GM18873 (cell line): Measurements from ENCODE around the gene KIR3DL1.
"Not testable (repeated sequence)": the region's sequence is repeated elsewhere in the genome, so short reads cannot be mapped to it uniquely, and the experiment has no call there.

Experiments
- ATAC-seq: cut with Tn5 transposase; IDR thresholded peaks from one replicate; pipeline ENCODE4 v1.9.1; 2021; ENCODE audit warnings: mild to moderate bottlenecking, moderate library complexity, moderate number of reproducible peaks; ENCODE audit not compliant: unreplicated experiment, low FRiP score

Gene KIR3DL1

DNA sequence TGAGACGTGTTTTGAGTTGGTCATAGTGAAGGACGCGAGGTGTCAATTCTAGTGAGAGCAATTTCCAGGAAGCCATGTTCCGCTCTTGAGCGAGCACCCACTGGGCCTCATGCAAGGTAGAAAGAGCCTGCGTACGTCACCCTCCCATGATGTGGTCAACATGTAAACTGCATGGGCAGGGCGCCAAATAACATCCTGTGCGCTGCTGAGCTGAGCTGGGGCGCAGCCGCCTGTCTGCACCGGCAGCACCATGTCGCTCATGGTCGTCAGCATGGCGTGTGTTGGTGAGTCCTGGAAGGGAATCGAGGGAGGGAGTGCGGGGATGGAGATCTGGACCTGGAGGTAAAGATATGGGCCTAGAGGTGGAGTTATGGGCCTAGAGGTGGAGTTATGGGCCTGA is at the start of gene KIR3DL1:
Gene KIR3DL1 (plus strand): TSS at position 218 of the 400 bp plus-strand sequence.
- not testable (repeated sequence) for ATAC-seq

DNA sequence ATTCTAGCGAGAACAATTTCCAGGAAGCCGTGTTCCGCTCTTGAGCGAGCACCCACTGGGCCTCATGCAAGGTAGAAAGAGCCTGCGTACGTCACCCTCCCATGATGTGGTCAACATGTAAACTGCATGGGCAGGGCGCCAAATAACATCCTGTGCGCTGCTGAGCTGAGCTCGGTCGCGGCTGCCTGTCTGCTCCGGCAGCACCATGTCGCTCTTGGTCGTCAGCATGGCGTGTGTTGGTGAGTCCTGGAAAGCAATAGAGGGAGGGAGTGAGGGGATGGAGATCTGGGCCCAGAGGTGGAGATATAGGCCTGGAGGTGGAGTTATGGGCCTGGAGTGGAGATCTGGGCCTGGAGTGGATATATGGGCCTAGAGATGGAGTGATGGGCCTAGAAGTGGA is 46.6 kb upstream of the KIR3DL1 start, which contains the start of gene KIR2DL1:
Gene KIR2DL1 (plus strand): TSS at position 148 of the 400 bp plus-strand sequence. CDS start 58 bp downstream, at position 206.
- ATAC-seq, result not testable (repeated sequence)

GRCh38 chr19:54770511-54770910 is 45.8 kb upstream of the KIR3DL1 start:
- ATAC-seq, result not testable (repeated sequence)

GRCh38 chr19:54771018-54771960 is 45.0 kb upstream of the KIR3DL1 start:
- ATAC-seq, result not testable (repeated sequence)

DNA sequence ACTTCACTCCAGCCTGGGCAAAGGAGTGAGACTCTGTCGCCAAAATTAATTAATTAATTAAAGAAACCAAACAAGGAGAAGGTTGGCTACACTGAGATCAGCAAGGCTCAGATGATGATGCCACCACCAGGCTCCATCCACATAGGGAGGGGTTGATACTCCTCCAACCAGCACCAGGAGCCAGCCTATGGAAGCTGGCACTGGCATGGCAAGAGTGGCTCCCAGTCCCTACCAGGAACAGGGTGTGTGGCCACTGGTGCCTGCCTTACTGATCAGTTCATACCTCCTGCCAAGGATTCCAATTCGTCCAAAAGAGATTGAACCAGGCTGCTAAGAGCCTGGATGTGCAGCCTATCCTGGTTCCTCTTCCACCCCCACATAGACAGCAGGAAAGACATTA is 43.6 kb upstream of the KIR3DL1 start:
- ATAC-seq, result not testable (repeated sequence)

DNA sequence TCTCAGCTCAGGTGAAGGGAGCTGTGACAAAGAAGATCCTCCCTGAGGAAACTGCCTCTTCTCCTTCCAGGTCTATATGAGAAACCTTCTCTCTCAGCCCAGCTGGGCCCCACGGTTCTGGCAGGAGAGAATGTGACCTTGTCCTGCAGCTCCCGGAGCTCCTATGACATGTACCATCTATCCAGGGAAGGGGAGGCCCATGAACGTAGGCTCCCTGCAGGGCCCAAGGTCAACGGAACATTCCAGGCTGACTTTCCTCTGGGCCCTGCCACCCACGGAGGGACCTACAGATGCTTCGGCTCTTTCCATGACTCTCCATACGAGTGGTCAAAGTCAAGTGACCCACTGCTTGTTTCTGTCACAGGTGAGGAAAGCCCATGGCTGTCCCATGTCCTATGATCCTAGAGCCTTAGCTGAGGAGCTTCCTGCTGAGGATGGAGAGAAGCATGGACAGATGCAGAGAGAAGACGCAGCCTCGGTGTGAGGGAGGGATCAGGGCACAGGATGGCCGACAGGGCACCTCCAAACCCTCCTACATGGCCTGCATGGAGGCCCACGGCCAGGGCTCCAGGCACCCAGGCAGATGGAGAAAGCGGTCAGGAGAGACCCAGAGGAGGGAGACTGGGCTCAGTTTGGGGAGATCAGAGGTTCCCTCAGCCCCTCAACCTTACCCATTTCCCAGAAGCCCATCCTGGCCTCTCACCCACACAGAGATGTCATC is 41.0 kb upstream of the KIR3DL1 start:
- not testable (repeated sequence) for ATAC-seq

- not testable (repeated sequence) for ATAC-seq
Observed at GRCh38 chr19:54775830-54776229, 40.4 kb upstream of the KIR3DL1 start.

DNA sequence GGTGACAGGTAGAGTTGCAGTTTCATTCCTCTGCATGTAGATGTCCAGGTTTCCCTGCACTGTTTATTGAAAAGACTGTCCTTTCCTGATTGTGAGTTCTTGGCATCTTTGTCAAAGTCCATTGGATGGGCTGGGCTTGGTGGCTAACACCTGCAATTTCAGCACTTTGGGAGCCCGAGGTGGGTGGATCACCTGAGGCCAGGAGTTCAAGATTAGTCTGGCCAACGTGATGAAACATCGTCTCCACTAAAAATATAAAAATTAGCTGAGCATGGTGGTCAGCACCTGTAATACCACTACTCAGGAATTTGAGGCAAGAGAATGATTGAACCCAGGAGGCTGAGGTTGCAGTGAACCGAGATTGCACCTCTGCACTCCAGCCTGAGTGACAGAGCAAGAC is 38.4 kb upstream of the KIR3DL1 start:
- not testable (repeated sequence) for ATAC-seq

DNA sequence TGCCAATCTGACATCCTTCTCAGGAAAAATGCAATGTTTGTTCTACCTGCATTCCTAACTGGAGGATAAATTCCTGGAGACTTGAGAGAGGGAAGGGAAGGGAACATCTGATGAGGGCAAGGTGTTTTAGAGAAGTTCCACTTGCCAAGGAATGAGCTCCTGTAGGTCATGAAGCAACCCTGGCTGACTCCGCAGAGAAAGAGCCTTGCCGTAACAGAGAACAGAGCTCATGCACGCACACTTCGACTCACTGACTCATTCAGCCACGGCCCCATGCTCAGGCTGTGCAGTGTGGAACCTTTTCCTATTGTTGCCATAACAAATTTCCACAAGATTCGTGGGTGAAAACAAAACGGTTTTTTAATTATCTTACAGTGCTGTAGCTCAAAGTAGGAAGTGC is 37.4 kb upstream of the KIR3DL1 start:
- ATAC-seq, result not testable (repeated sequence)

GRCh38 chr19:54782916-54783315 is 33.4 kb upstream of the KIR3DL1 start:
- not testable (repeated sequence) for ATAC-seq

DNA sequence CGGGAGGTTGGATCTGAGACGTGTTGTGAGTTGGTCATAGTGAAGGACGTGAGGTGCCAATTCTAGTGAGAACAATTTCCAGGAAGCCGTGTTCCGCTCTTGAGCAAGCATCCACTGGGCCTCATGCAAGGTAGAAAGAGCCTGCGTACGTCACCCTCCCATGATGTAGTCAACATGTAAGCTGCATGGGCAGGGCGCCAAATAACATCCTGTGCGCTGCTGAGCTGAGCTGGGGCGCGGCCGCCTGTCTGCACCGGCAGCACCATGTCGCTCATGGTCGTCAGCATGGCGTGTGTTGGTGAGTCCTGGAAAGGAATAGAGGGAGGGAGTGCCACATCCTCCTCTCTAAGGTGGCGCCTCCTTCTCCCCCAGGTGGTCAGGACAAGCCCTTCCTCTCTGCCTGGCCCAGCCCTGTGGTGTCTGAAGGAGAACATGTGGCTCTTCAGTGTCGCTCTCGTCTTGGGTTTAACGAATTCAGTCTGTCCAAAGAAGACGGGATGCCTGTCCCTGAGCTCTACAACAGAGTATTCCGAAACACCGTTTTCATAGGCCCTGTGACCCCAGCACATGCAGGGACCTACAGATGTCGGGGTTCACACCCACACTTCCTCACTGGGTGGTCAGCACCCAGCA is 30.1 kb upstream of the KIR3DL1 start:
- not testable (repeated sequence) for ATAC-seq

DNA sequence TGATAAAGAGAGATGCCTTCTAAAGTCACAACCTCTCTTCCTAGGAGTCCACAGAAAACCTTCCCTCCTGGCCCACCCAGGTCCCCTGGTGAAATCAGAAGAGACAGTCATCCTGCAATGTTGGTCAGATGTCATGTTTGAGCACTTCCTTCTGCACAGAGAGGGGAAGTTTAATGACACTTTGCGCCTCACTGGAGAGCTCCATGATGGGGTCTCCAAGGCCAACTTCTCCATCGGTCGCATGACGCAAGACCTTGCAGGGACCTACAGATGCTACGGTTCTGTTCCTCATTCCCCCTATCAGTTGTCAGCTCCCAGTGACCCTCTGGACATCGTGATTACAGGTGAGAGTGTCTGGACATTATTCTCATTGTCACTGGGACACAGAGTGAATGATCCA is 28.1 kb upstream of the KIR3DL1 start:
- not testable (repeated sequence) for ATAC-seq

DNA sequence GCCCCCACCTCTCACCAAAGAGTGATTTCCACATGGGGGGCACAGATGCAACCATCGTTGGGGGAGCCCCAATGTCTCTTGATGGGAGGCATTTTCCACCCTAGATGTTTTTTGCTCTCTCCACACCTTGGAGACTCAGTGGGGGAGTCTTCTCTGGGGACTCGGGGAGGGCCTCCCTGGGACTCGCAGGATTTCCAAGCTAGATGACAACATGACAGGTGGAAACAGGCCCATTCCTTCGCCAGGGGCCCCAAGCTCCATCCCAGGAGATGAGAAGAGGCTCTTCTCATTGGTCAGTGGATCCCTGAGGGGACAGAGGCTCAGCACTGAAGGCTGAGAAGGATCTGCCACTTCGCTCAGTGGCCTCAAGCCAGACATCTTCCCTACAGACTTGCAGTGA is 25.6 kb upstream of the KIR3DL1 start:
- ATAC-seq, result no peak

GRCh38 chr19:54791476-54791875 is 24.8 kb upstream of the KIR3DL1 start:
- ATAC-seq, result no peak

GRCh38 chr19:54792814-54793213 is 23.5 kb upstream of the KIR3DL1 start:
- no peak for ATAC-seq

DNA sequence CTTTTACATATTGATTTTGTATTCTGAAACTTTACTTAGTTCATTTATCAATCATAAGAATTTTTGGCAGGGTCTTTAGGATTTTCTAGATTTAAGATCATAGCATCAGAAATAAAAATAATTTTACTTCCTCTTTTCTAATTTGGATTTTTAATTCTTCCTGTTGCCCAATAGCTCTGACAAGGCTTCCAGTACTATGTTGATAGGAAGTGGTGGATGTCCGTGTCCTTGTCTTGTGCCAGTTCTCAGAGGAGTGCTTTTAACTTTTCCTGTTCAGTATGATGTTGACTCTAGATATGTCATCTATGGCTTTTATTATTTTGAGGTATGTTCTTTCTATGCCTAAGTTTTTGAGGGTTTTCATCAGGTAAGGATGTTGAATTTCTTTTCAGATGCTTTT is 20.5 kb upstream of the KIR3DL1 start:
- ATAC-seq, result no peak

- ATAC-seq, result no peak
Observed at GRCh38 chr19:54803410-54803809, 12.9 kb upstream of the KIR3DL1 start, which contains the start of gene KIR2DL4. Gene KIR2DL4, plus strand, starts transcription at chr19:54803610. Its CDS starts 42 bp downstream, at chr19:54803652.

- ATAC-seq, result no peak
Observed at GRCh38 chr19:54804101-54804500, 12.2 kb upstream of the KIR3DL1 start.

DNA sequence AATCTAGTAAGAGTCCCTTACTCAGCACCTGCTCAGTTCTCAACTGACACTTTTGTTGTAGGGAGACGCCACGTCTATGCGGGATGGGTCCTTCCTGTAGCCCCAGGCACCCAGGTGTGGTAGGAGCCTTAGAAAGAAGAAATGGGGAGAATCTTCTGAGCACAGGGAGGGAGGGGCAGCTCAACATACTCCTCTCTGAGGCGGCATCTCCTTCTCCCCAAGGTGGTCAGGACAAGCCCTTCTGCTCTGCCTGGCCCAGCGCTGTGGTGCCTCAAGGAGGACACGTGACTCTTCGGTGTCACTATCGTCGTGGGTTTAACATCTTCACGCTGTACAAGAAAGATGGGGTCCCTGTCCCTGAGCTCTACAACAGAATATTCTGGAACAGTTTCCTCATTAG is 11.7 kb upstream of the KIR3DL1 start:
- ATAC-seq, result no peak

- ATAC-seq, result no peak
Observed at GRCh38 chr19:54805665-54806515, 10.4 kb upstream of the KIR3DL1 start.
